Fibroblast of skin of left quadriceps (primary cell): Measurements from ENCODE around the gene ZFAND2A.
A peak's percentile ranks its signal among the peaks of the same experiment; 100 is the strongest.
"Not testable (repeated sequence)": the region's sequence is repeated elsewhere in the genome, so short reads cannot be mapped to it uniquely, and the experiment has no call there.

ENCODE experiments used
- DNase-seq, 2 experiments: peaks; one replicate each; pipeline ENCODE4 v3.0.0-alpha.2; 2013; ENCODE audit warnings: low read depth in 2 of 2

Gene ZFAND2A

GRCh38 chr7:1124164-1124563, 35.8 kb downstream of the ZFAND2A start:
- no peak for DNase-seq

- DNase-seq = peak; percentile 19 to 20
These were observed 36.3 kb downstream of the ZFAND2A start for GRCh38 chr7:1123715-1124114.

- DNase-seq = no peak
These were observed 37.0 kb downstream of the ZFAND2A start for GRCh38 chr7:1122832-1123501.

- DNase-seq = no peak
These were observed 37.8 kb downstream of the ZFAND2A start for GRCh38 chr7:1121886-1122831.

- DNase-seq = no peak
These were observed 38.5 kb downstream of the ZFAND2A start for GRCh38 chr7:1121476-1121875.

- no peak for DNase-seq
These were observed 39.2 kb downstream of the ZFAND2A start for GRCh38 chr7:1120791-1121190.

GRCh38 chr7:1119201-1119600, 40.8 kb downstream of the ZFAND2A start:
- DNase-seq = no peak

GRCh38 chr7:1117321-1117928, 42.6 kb downstream of the ZFAND2A start:
- DNase-seq = no peak

- not testable (repeated sequence) for DNase-seq
These were observed 43.5 kb downstream of the ZFAND2A start for GRCh38 chr7:1116383-1117008.

GRCh38 chr7:1115171-1116045, 44.6 kb downstream of the ZFAND2A start:
- not testable (repeated sequence) for DNase-seq

- DNase-seq = no peak
These were observed 45.5 kb downstream of the ZFAND2A start for GRCh38 chr7:1114505-1114904.

GRCh38 chr7:1114088-1114487, 45.9 kb downstream of the ZFAND2A start:
- no peak for DNase-seq

- DNase-seq = no peak
These were observed 46.5 kb downstream of the ZFAND2A start for GRCh38 chr7:1113548-1113885.

GRCh38 chr7:1112625-1113547, 47.1 kb downstream of the ZFAND2A start:
- DNase-seq = no peak

- no peak for DNase-seq
These were observed 47.9 kb downstream of the ZFAND2A start for GRCh38 chr7:1112109-1112508.

- DNase-seq = no peak
These were observed 48.8 kb downstream of the ZFAND2A start for GRCh38 chr7:1111156-1111555.

- no peak for DNase-seq
These were observed 49.6 kb downstream of the ZFAND2A start for GRCh38 chr7:1110358-1110757.

GRCh38 chr7:1109581-1110310, 50.2 kb downstream of the ZFAND2A start:
- DNase-seq = no peak

GRCh38 chr7:1108264-1108920, 51.6 kb downstream of the ZFAND2A start:
- DNase-seq = no peak
